K562 (cell line): ENCODE results near the gene WFDC9. TPM values are rescaled to one million over a fixed set of nuclear protein-coding genes. Genes with fewer than 3 reads are reported as not detected.

ENCODE experiments used
- CCNT2 ChIP-seq: IDR thresholded peaks from 2 replicates; pipeline ENCODE4 v1.6.1; 2011; ENCODE audit warnings: borderline replicate concordance, low read depth, mild to moderate bottlenecking, moderate library complexity, mixed read lengths, low read length; ENCODE audit not compliant: insufficient read length; ENCODE audit errors: extremely low read depth
- HNRNPLL ChIP-seq: fragments of 200-400 bp; formaldehyde crosslinking; IDR thresholded peaks from 2 replicates; pipeline ENCODE4 v1.6.1; 2017; ENCODE audit warnings: low read length, low read depth, mild to moderate bottlenecking; ENCODE audit not compliant: poor library complexity, severe bottlenecking
- HNRNPUL1 ChIP-seq: fragments of 200-400 bp; formaldehyde crosslinking; IDR thresholded peaks from 2 replicates; pipeline ENCODE4 v1.6.1; 2017; ENCODE audit warnings: low read length
- KAT7 ChIP-seq: sonication (generic); formaldehyde crosslinking; IDR thresholded peaks from 2 replicates; pipeline ENCODE4 v1.8.0; 2022; ENCODE audit warnings: missing genetic modification reagents, mild to moderate bottlenecking, borderline replicate concordance
- KLF6 ChIP-seq: fragments of 250-450 bp; sonication (Bioruptor Pico); IDR thresholded peaks from 2 replicates; pipeline ENCODE4 v1.4.0; 2020; ENCODE audit warnings: mild to moderate bottlenecking, moderate library complexity, borderline replicate concordance
- MTA2 ChIP-seq: fragments of 450-650 bp; IDR thresholded peaks from 2 replicates; pipeline ENCODE4 v1.6.1; 2016; ENCODE audit warnings: low read depth
- NR0B1 ChIP-seq: fragments of 450-650 bp; IDR thresholded peaks from one replicate; pipeline ENCODE4 v1.6.1; 2018; ENCODE audit warnings: mild to moderate bottlenecking, moderate library complexity; ENCODE audit not compliant: partially characterized antibody
- SLC30A9 ChIP-seq: fragments of 250-450 bp; sonication (Bioruptor Pico); IDR thresholded peaks from 2 replicates; pipeline ENCODE4 v1.8.0; 2022; ENCODE audit warnings: mild to moderate bottlenecking, moderate library complexity
- SMAD4 ChIP-seq: fragments of 250-450 bp; sonication (Bioruptor Pico); conservative IDR thresholded peaks from 2 replicates; pipeline ENCODE4 v1.8.0; 2021; ENCODE audit warnings: inconsistent platforms, mild to moderate bottlenecking, moderate library complexity
- TARDBP ChIP-seq: fragments of 450-650 bp; IDR thresholded peaks from 2 replicates; pipeline ENCODE4 v1.6.1; 2016
- ZNF121 ChIP-seq: sonication (generic); formaldehyde crosslinking; conservative IDR thresholded peaks from 2 replicates; pipeline ENCODE4 v1.8.0; 2022; ENCODE audit warnings: missing genetic modification reagents
- ZNF232 ChIP-seq: sonication (generic); formaldehyde crosslinking; IDR thresholded peaks from 2 replicates; pipeline ENCODE4 v1.8.0; 2022; ENCODE audit warnings: mild to moderate bottlenecking, missing genetic modification reagents
- ZNF311 ChIP-seq: fragments of 250-450 bp; sonication (Bioruptor Pico); IDR thresholded peaks from 2 replicates; pipeline ENCODE4 v1.4.0; 2020; ENCODE audit warnings: mild to moderate bottlenecking, moderate library complexity
- polyA plus RNA-seq, 8 experiments: library from polyadenylated mRNA; depleted of rRNA in 4 of 8; stranded (reverse) in 5 of 8; unstranded in 3 of 8; fragments of >200 nt; fragmentation: Nextera tagmentation in 2 of 8; fragmentation: Illumina TruSeq in 1 of 8; extraction: Ambion mirVana in 2 of 8; extraction: Trizol in 1 of 8; gene quantifications; 2 replicates each; pipeline versions ENCODE4 v1.2.1 to v1.2.3, GENCODE V29; 2011 to 2014; ENCODE audit warnings: inconsistent platforms in 1 of 8, missing spikeins in 1 of 8
- total RNA-seq, 7 experiments: library from RNA; depleted of rRNA in 6 of 7; stranded (reverse); fragments of >200 nt in 6 of 7; fragmentation: Illumina TruSeq in 2 of 7; extraction: Trizol in 2 of 7; gene quantifications; 2 replicates each; pipeline versions ENCODE4 v1.2.1 to v1.2.3, GENCODE V29; 2011 to 2021; ENCODE audit warnings: low replicate concordance in 1 of 7
- TF ChIP-seq, protein P1 (sequence below): fragments of 250-450 bp; sonication (Bioruptor Pico); IDR thresholded peaks from 2 replicates; pipeline ENCODE4 v1.4.0; 2020; ENCODE audit warnings: mild to moderate bottlenecking, moderate library complexity
- TF ChIP-seq, protein P2 (sequence below): sonication (generic); formaldehyde crosslinking; IDR thresholded peaks from 2 replicates; pipeline ENCODE4 v1.8.0; 2022; ENCODE audit warnings: missing genetic modification reagents, mild to moderate bottlenecking, borderline replicate concordance

The WFDC9 gene
- total and polyA plus RNA-seq, 9 of the 15 experiments (the other 6 are each of a cell fraction or from before 2014, with no cell fraction given), result not detected

- TF ChIP-seq, protein P1, sequence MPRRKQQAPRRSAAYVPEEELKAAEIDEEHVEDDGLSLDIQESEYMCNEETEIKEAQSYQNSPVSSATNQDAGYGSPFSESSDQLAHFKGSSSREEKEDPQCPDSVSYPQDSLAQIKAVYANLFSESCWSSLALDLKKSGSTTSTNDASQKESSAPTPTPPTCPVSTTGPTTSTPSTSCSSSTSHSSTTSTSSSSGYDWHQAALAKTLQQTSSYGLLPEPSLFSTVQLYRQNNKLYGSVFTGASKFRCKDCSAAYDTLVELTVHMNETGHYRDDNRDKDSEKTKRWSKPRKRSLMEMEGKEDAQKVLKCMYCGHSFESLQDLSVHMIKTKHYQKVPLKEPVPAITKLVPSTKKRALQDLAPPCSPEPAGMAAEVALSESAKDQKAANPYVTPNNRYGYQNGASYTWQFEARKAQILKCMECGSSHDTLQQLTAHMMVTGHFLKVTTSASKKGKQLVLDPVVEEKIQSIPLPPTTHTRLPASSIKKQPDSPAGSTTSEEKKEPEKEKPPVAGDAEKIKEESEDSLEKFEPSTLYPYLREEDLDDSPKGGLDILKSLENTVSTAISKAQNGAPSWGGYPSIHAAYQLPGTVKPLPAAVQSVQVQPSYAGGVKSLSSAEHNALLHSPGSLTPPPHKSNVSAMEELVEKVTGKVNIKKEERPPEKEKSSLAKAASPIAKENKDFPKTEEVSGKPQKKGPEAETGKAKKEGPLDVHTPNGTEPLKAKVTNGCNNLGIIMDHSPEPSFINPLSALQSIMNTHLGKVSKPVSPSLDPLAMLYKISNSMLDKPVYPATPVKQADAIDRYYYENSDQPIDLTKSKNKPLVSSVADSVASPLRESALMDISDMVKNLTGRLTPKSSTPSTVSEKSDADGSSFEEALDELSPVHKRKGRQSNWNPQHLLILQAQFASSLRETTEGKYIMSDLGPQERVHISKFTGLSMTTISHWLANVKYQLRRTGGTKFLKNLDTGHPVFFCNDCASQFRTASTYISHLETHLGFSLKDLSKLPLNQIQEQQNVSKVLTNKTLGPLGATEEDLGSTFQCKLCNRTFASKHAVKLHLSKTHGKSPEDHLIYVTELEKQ (CRISPR knock-in tag), result no peak
- TF ChIP-seq MTA2 (no peak), NR0B1 (no peak), HNRNPUL1 (no peak), KLF6 (CRISPR knock-in tag) (no peak), ZNF311 (CRISPR knock-in tag) (no peak), SMAD4 (no peak), ZNF232 (no peak), TARDBP (no peak), ZNF121 (no peak), HNRNPLL (no peak), KAT7 (CRISPR knock-in tag) (no peak), CCNT2 (no peak), SLC30A9 (no peak)
- TF ChIP-seq, protein P2, sequence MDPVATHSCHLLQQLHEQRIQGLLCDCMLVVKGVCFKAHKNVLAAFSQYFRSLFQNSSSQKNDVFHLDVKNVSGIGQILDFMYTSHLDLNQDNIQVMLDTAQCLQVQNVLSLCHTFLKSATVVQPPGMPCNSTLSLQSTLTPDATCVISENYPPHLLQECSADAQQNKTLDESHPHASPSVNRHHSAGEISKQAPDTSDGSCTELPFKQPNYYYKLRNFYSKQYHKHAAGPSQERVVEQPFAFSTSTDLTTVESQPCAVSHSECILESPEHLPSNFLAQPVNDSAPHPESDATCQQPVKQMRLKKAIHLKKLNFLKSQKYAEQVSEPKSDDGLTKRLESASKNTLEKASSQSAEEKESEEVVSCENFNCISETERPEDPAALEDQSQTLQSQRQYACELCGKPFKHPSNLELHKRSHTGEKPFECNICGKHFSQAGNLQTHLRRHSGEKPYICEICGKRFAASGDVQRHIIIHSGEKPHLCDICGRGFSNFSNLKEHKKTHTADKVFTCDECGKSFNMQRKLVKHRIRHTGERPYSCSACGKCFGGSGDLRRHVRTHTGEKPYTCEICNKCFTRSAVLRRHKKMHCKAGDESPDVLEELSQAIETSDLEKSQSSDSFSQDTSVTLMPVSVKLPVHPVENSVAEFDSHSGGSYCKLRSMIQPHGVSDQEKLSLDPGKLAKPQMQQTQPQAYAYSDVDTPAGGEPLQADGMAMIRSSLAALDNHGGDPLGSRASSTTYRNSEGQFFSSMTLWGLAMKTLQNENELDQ (CRISPR knock-in tag), result no peak
Measured at GRCh38 chr20:45583502-45583901, 47.6 kb downstream of the WFDC9 start (continued).
